NT2/D1 (cell line): Measurements from ENCODE around the gene CELF4.
"Not testable (repeated sequence)": the region's sequence is repeated elsewhere in the genome, so short reads cannot be mapped to it uniquely, and the experiment has no call there.

ENCODE experiments used
- DNase-seq: peaks from one replicate; pipeline ENCODE4 v3.0.0-alpha.2; 2011; ENCODE audit warnings: low read depth, low spot score
- H3K27me3 ChIP-seq: 2 replicates; pipeline ENCODE4 v1.6.0; 2011; ENCODE audit warnings: mild to moderate bottlenecking; ENCODE audit not compliant: insufficient read length, insufficient read depth
- H3K36me3 ChIP-seq: 2 replicates; pipeline ENCODE4 v1.6.1; 2011; ENCODE audit warnings: mild to moderate bottlenecking, low read length, mixed read lengths; ENCODE audit not compliant: insufficient read depth, insufficient read length
- H3K4me1 ChIP-seq: 2 replicates; pipeline ENCODE4 v1.5.1; 2011; ENCODE audit not compliant: insufficient read depth, insufficient read length
- H3K4me3 ChIP-seq: 2 replicates; pipeline ENCODE4 v1.5.1; 2011; ENCODE audit warnings: low read depth; ENCODE audit not compliant: insufficient read length
- H3K9ac ChIP-seq: 2 replicates; pipeline ENCODE4 v1.6.0; 2011; ENCODE audit warnings: low read depth; ENCODE audit not compliant: insufficient read length
- H3K9me3 ChIP-seq: 2 replicates; pipeline ENCODE4 v1.5.1; 2011; ENCODE audit warnings: mild to moderate bottlenecking, low read length; ENCODE audit not compliant: insufficient read depth
- SUZ12 ChIP-seq: IDR thresholded peaks from 2 replicates; pipeline ENCODE4 v1.6.1; 2011; ENCODE audit not compliant: insufficient read length, insufficient read depth; ENCODE audit errors: extremely low read depth
- YY1 ChIP-seq: IDR thresholded peaks from 2 replicates; pipeline ENCODE4 v1.6.1; 2011; ENCODE audit not compliant: insufficient read length, insufficient read depth
- ZNF274 ChIP-seq: IDR thresholded peaks from 2 replicates; pipeline ENCODE4 v1.6.1; 2011; ENCODE audit warnings: mild to moderate bottlenecking, low read depth, low read length

Gene CELF4

DNA sequence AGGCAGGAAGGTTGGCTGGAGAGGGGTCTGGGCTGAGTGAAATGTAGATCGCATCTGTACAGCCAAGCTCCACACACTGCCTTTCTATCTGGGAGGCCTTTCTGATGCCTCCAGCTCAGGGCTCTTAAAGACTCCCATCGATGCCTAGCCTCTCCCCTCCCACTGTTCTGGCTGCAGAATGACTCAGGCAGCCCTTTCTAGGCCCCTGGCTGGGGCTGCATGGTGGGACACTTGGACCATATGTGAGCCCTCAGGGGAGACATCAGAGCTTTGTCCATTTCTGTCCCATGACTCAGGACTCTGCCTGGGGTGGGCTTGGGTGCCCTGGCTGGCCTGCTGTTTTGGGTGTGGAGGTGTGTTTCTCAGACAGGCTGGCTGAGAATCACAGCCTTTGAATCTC lies 101.3 kb downstream of the CELF4 start:
- H3K4me3 ChIP-seq: no peak overlapping the region
- H3K4me1 ChIP-seq: peaks cover 6% of the 10 kb centered on the region
- TF ChIP-seq SUZ12 (no peak), ZNF274 (no peak), YY1 (no peak)
- H3K27me3 ChIP-seq: no peaks in the 10 kb centered on the region
- no peaks in the 10 kb centered on the region for H3K36me3 ChIP-seq
- no peaks in the 10 kb centered on the region for H3K9me3 ChIP-seq
- DNase-seq: no peak
- H3K9ac ChIP-seq: no peak overlapping the region

DNA sequence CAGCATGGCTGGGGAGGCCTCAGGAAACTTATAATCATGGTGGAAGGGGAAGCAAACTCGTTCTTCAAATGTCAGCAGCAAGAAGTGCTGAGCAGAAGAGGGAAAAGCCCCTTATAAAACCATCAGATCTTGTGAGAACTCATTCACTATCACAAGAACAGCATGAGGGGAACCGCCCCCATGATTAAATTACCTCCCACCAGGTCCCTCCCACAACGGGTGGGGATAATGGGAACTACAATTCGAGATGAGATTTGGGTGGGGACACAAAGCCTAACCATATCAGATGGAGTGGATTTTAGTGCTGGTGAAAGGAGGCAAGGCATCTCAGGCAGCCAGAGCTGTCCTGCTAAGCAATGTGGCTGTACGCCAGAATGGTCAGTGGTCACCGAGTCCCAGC lies 104.3 kb downstream of the CELF4 start:
- not testable (repeated sequence) for H3K9ac ChIP-seq, H3K4me1 ChIP-seq, H3K4me3 ChIP-seq, H3K36me3 ChIP-seq, DNase-seq, H3K27me3 ChIP-seq, H3K9me3 ChIP-seq

DNA sequence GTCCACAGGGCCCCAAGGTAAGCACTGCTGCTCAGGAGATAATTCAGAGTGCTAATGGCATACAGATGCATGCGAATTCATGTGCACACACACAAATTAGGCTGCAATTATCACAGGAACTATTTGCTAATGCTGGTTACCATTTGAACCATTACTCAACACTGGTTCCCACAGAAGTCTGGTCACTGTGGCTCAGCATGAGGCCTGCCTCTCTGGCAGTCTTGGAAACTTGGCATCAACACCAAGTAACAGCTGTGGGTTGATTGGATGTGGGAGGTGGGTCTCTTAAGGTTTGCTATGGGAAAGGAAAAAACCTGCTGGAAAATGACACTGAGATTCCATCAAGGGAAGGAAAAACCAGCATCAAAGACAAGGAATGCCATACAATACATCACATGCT lies 105.0 kb downstream of the CELF4 start:
- Histone ChIP-seq H3K4me3 (no peak overlapping the region), H3K9ac (no peak overlapping the region), H3K27me3 (peaks cover 4% of the 10 kb centered on the region), H3K9me3 (no peaks in the 10 kb centered on the region), H3K4me1 (peaks cover 6% of the 10 kb centered on the region), H3K36me3 (no peaks in the 10 kb centered on the region)
- no peak for TF ChIP-seq YY1
- TF ChIP-seq SUZ12: no peak
- TF ChIP-seq ZNF274: no peak
- no peak for DNase-seq

DNA sequence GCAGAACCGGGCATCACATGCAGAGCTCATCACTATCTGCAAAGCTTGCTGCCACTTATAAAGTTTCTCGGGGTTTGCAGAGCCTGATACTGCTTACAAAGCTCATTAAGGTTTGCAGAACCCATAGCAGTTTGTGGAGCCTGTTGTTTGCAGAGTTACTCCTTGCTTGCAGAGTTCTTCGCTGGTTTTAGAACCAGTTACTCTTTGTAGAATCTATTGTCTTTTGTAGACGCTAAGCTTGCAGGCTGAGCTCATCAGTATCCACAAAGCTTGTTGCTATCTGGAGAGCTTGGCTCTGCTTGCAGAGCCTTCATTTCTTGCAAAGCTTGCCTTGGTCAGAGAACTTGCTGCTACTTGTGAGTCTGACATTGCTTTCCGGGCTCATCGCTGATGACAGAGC lies 106.9 kb downstream of the CELF4 start:
- no peak for DNase-seq
- TF ChIP-seq ZNF274: no peak
- no peak for TF ChIP-seq YY1
- no peak for TF ChIP-seq SUZ12
- Histone ChIP-seq H3K9me3 (no peaks in the 10 kb centered on the region), H3K4me3 (no peak overlapping the region), H3K9ac (no peak overlapping the region), H3K36me3 (no peaks in the 10 kb centered on the region), H3K27me3 (peaks cover 4% of the 10 kb centered on the region), H3K4me1 (peaks cover 1% of the 10 kb centered on the region)

DNA sequence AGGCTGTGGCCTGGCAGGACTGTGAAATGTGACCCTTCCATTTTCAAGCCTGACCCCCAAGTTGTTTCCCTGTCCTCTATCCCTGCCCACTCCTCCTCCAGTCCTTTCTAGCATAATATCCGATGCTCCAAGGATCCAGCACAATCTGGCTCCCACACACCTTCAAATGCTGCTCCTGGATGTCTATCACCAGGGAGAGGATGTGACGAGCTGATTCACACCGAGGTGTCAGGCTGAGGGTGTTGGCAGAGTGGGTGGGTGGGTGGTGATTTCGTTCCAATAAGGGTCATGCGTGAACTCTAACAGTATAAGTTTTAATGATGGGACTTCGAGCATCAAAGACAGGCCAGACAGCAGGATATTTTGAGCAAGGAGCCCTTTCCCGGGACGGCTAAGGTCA lies 107.8 kb downstream of the CELF4 start:
- no peak overlapping the region for H3K9ac ChIP-seq
- H3K4me3 ChIP-seq: no peak overlapping the region
- peaks cover 2% of the 10 kb centered on the region for H3K4me1 ChIP-seq
- TF ChIP-seq YY1: no peak
- no peak for TF ChIP-seq ZNF274
- TF ChIP-seq SUZ12: no peak
- no peaks in the 10 kb centered on the region for H3K9me3 ChIP-seq
- no peaks in the 10 kb centered on the region for H3K36me3 ChIP-seq
- peaks cover 4% of the 10 kb centered on the region for H3K27me3 ChIP-seq
- no peak for DNase-seq

DNA sequence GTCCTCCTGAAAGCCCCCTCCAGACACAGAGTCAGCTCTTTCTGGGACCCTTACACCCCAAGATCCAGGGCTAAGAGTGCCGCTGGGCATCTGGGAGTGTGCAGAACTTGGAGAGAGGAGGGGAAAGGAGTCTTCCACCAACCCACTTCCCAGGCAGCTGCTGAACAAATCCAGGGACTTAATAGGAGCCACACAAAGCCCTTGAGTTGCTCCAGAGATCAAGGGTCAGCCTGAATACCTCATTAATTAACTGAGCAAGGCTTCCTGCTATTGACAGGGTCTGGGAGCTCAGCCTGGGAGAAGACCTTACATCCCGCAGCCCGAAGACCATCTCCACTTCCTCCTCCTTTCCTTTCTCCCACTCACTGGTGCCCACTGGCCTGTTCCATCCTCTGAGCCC lies 108.3 kb downstream of the CELF4 start:
- DNase-seq: no peak
- Histone ChIP-seq H3K36me3 (no peaks in the 10 kb centered on the region), H3K9ac (no peak overlapping the region), H3K4me3 (no peak overlapping the region), H3K9me3 (no peaks in the 10 kb centered on the region), H3K4me1 (peaks cover 2% of the 10 kb centered on the region), H3K27me3 (peaks cover 4% of the 10 kb centered on the region)
- TF ChIP-seq ZNF274: no peak
- TF ChIP-seq SUZ12: no peak
- no peak for TF ChIP-seq YY1

DNA sequence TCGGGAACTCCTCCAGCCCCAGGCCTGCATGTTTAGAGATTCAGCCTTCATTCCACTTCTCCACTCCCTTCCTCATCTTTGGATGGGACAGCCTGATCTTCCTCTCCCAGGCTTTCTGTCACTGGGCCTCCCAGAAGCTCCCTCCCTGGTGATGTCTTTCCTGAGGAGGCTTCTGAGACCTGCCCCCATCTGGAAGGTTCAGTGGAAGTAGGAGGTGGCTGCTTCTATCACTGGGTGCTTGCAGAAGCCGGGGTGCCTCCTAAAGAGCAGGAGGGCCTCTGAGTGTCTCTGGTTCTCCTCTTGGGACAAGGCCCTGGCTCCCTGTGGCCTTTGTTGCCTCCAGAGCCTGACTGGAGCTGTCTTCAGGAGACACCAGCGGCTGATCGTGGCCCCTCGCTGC lies 108.7 kb downstream of the CELF4 start:
- peaks cover 2% of the 10 kb centered on the region for H3K4me1 ChIP-seq
- no peaks in the 10 kb centered on the region for H3K9me3 ChIP-seq
- no peaks in the 10 kb centered on the region for H3K36me3 ChIP-seq
- H3K27me3 ChIP-seq: peaks cover 4% of the 10 kb centered on the region
- TF ChIP-seq ZNF274 (no peak), SUZ12 (no peak), YY1 (no peak)
- no peak overlapping the region for H3K9ac ChIP-seq
- no peak for DNase-seq
- H3K4me3 ChIP-seq: no peak overlapping the region

DNA sequence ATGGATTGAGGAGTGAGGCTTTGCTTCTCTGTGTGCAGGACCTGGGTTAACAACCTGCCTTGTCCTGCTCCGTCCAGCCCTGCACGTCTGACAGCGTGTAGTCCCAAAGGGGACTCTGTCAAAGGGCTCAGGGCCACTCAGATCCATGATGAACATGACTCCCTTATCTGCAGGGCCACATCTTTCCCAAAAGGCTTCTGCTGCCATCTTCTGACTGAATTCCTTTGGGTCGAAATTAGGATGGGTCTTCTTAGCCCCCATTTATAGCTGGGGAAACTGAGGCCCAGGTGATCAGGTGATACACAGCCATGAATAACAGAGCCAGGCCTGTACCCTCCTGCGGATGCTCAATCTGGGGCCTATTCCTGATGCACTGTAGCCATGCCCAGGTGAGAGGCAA lies 109.2 kb downstream of the CELF4 start:
- peaks cover 3% of the 10 kb centered on the region for H3K4me1 ChIP-seq
- DNase-seq: no peak
- no peak overlapping the region for H3K4me3 ChIP-seq
- no peaks in the 10 kb centered on the region for H3K9me3 ChIP-seq
- peaks cover 5% of the 10 kb centered on the region for H3K27me3 ChIP-seq
- no peak overlapping the region for H3K9ac ChIP-seq
- no peak for TF ChIP-seq ZNF274
- no peak for TF ChIP-seq YY1
- no peak for TF ChIP-seq SUZ12
- H3K36me3 ChIP-seq: no peaks in the 10 kb centered on the region
